HL-60/S4 treated with retinoic acid at 250 ng/mL for 4 days and 3 days (cell line): ENCODE measurements around the gene FAM32A.

Experiments used
- in situ Hi-C: fragments of 300-500 bp; cut with MboI; formaldehyde crosslinking; loops from 2 replicates; pipeline ENCODE4 v1.7.0; 2022; ENCODE audit warnings: low sequenced_read_pairs

Gene FAM32A

DNA sequence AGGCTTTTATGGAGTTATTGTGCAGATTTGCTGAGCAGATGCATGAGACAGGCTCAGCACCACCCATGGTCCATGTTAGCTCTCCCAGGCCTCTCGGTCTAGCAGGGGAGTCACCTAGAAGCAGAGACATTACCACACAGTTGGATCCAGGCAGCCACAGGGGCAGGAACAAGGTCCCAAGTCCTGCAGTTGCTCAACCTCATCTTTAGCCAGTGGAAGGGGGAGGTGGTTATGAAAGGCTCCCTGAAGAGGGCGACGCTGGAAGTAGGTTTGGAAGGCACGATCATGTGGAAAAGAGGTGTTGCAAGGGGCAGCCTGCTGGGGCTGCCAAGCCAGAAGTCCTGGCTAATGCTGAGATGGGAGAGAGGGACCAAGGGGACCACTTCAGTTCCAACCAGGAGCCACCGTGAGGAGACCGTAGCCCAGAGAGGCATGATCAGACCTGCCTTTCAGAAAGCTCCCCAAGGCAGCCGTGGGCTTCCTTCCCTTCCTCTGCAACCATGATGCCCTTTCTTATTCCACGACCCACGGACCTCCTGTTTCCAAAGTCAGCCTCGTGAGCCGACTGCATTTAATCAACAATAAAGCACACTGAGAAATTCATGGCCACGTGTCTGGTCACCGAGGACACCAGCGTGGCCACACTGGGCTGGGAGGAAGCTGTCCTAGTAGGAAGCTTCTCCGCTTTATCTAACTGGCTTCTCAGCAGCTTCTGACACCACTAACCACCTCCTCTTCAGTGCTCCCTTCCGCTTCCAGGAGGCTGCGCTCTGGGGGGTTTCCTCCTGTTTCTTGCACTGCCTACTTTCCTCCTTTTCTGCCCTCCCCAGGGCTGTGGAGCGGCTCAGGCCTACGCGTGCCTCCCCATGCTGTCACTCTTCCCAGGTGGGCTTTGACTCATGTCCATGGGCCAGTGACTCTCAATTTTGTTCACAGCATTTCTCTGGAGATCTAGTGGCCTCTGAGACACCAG is 15.1 kb downstream of the FAM32A start:
- in situ Hi-C loops: no loop called here

DNA sequence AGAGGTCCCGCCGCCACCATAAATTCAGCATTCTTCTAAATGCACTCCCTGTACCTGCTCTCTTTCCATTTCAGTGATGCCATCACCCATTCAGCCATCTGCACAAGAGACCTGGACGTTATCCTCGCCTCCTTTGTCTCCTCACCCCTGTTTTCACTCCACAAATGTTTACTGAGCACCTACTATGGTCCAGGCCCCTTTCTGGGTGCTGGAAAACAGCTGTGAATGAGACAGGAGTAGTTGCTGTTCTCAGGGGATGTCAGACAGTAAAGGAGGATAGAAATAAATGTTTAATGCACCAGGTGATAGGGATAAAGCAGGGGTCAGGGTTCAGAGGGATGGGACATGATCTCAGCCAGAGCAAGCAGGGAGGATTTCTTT is 15.8 kb downstream of the FAM32A start:
- in situ Hi-C loops: no loop called here

DNA sequence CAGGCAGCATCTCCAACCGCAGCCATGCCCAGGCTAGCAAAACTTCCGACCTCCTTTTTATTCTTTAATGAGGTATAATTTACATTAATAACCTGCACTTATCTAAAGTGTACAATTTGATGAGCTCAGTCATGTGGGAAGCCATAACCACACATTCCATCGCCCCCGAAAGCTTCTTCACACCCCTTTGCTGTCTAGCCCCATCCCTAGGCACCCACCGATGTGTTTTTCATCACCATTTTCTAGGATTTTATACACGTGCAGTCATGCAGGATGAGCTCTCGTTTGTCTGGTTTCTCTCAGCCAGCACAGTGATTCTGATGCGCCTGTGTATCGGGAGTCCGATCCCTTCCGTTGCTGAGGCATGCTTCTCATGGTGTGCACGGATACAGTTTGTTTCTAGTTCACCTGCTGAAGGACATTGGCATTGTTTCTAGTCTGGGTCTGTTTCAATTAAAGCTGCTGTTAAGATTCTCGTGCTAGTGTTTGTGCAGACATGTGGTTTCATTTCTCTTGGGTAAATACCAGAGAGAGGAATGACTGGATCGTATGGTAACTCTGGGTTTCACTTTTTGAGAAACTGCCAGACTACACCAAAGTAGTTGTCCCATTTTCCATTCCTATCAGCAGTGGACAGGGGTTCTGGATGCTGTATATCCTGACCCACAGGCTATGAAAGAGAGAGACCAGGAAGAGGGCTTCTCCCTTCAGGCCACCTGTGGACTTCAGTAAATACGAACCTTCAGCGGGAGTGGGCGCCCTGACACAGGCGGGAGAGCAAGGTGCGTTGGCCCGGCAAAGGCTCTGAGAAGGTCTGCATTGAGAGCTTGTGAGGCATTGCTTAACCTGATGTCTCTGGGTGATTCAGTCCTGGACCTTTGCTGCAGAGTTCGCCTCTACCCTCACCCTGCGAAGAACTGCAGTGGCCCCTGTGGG is 17.4 kb downstream of the FAM32A start:
- in situ Hi-C loops: no loop called here

DNA sequence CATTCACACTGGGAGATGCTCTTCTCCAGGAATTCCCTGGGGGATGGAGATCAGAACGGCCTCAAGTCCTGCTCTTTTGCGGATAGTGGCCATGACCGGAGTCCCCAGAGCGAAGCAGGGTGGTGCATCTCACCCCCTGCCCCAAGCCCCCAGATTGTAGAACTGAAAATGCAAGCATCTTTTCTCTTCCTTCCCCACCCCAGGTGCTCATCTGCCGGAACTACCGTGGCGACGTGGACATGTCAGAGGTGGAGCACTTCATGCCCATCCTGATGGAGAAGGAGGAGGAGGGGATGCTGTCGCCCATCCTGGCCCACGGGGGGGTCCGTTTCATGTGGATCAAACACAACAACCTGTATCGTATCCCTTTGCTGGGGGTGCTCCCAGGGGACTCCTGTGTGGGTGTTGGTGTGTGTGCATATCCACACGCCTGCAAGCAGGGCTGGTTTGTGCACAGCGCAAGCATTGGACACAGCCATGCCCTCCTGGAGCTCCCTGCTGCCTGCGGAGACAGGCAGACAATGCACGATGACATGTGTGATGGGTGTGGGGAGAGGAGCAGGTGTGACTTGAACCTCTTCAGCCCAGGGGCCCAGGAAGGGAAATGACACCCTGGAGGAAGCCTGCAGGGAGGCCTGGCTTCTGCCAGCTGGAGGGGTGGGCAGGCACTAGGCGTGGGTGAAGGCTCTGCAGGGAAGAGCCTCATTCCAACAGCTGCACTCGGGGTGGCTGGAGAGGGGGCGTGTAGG is 18.2 kb downstream of the FAM32A start:
- in situ Hi-C loops: no loop called here

DNA sequence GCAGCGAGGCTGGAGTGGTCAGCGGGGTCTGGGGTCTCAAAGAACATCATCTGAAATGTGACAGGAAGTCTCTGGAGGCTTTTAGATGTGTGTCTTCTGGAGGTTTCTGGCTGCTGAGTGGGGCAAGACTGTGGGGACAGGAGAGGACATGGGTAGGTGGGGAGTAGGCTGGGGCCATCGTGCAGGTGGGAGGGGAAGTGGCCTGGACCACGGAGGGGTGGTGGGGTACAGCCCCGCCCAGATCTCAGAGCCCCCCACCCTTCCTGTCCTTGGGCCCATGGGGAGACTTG is 18.7 kb downstream of the FAM32A start:
- in situ Hi-C loops: no loop called here

DNA sequence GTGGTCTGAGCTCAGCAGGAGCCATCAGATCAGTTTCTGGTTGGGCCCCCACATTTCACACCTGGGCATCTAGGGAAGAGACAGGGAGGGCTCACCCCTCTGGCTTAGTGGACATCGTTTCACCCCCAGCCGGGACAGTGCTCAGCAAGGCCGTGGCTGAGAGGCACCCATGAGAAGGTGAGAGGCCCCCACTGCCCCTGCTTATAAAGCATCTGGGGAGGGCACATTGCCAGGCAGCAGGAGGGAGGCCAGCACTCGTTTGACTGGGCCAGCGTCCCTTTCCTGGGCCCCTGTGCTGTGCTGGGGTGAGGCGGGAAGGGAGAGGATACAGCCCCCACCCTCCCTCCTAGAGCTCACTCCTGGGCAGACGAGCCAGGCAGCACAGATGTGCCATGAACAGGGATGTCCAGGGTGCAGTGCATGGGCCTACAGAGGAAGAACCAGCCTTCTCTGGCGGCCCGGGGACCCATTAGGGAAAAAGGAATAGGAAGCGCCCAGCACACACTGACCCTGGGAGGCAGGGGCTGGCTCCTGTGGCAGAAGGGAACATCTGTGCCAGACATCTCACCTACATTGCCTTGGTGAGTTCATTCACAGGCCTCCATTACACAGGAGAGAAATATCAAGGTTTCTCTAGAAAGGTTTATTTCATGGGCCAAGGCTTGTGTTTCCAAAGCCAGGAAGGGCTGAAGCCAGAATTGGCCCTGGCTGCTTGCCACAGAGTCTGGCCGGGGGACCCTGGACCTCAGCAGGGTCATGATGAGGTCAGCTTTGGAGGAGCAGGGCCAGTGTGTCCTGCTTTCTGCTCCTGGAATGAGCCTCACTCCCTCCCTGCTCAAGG is 20.2 kb downstream of the FAM32A start:
- in situ Hi-C loops: no loop called here

DNA sequence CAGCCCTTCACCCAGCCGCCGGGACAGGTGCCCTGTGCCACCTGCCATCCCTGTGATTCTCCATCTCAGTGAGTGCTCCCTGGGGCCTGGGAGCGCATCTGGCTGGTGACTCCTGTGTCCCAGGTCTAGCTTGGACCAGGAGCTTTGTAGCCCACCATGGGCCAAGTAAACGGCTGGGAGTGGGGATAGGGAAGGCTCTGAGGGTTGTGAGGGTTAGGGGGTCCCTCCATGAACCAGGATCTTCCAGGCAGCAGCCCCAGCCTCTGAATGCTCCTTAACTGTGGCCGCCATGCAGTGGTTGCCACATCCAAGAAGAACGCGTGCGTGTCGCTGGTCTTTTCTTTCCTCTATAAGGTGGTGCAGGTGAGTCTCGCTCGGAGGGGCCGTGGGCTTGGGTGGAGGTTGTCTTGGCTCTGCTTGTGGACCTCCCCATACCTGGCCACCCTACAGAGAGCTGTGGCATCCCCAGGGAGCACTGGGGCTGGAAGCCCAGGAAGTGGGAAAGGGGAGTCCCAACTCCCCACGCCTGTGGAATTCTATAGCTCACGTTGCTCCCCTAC is 20.9 kb downstream of the FAM32A start:
- in situ Hi-C loops: no loop called here

DNA sequence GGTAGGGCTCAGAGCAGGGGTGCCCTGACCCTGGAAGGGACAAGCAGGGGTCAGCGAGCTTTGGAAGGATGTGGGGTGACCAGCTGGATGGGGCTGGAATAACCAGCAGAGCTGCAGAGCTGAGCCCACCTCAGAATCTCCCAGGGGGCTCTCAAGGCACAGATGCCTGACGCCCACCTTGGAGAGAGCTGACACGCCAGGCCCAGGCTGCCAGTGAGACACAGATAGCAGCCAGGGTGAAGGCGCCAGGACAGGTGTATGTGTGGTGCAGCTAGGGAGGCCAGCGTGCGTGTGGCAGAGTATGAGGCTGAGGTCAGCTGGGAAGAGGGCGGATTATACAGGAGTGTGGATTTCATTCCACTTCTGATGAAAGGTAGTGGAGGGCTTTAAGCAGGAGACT is 21.4 kb downstream of the FAM32A start:
- in situ Hi-C loops: no loop called here

DNA sequence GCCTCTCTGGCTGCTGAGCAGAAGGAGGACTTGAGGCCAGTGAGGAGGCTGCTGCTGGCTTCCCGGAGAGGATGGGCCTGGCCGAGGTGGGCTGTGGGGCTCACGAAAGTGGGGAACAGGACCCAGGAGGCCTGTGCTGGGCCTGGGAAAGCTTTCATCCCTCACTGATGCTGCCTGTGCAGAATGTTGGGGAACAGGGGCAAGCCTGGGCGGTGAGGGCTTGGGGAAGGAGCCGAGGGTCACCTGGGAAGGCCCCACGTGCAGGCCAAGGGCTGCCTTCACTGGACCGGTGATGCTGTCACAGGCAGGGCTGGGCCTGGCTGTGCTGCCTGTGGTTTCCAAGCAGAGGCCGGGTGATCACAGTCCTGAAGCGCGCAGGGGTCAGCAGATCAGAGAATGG is 21.9 kb downstream of the FAM32A start:
- in situ Hi-C loops: no loop called here

DNA sequence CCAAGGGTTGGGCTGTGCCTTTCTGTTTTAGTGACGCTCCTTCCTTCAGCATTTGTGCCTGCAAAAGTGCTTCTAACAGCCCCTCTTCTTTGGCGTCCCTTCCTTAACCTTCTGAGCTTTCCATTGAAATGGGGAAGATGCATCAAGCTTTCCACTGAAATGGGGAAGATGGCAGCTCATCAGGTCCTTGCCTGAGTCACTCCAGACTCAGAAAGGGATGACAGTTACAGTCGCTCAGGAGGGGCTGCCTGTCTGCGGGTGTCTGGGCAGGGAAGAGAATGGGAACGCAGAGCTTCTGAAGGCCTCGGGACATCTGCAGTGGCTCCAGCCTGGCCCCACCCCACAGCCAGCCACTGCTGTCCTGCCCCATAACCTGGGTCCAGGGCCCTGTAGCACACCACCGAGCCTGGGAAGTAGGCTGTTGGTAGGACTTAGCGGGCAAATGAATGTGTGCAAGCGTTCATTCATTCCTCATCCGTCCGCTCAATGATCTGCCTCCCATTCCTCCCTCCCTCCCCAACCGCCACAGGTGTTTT is 22.3 kb downstream of the FAM32A start:
- in situ Hi-C loops: no loop called here

DNA sequence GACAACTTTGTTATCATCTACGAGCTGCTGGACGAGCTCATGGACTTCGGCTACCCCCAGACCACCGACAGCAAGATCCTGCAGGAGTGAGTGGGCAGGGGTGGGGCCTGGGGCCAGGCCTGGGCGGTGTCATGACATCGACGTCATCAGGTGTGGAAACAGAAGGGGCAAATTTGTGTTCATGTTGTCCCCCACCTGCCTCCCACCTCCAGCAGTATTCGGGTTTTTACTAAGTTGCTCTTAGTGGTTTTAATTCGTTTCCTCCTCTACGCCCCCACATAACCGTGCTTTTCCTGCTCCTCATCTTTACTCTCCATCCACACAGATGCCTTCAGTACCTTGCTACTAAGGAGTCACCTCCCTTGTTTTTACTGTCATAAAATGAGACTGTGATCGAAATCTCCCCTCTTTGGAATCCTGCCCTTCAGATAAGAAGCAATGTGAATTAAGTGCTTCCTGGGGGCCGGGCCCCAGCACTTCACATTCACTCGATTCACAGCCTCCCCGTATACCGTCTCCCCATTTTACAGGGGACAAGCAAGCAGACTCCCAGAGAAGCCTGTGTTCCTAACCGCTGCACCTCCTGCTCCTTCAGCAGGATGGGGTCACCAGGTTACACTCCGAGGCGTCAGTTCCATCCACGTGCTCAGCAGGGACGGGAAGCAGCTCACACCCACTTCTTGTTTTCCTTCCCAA is 23.0 kb downstream of the FAM32A start:
- in situ Hi-C loops: no loop called here

DNA sequence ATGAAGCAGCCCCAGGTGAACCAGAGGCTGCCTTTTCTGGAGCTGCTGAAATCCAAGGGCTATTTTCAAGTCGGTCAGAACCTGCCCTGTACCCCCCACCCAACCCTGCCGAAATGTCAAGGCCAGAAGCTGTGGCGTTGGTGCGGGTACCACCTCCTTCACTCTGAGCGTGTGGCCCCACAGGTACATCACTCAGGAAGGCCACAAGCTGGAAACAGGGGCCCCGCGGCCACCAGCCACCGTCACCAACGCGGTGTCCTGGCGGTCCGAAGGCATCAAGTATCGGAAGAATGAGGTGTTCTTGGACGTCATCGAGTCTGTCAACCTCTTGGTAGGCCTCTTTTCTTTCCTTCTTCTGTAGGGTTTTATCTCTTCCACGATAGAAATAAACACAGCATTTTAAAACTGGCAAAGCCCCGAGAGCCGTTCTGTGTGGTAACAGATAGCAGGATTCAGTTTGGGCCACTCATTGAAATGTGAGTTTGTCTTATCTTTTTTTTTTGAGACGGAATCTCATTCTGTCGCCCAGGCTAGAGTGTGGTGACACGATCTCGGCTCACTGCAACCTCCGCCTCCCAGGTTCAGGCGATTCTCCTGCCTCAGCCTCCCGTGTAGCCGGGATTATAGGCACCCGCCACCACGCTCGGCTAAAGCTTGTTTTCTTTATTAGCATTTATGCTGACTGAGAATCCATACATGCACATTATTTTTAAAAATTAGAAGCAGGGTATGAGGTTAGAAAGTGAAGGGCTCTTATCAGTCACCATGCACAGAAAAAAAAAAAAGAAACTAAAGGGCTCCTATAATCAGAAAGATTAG is 23.8 kb downstream of the FAM32A start:
- in situ Hi-C loops: no loop called here

DNA sequence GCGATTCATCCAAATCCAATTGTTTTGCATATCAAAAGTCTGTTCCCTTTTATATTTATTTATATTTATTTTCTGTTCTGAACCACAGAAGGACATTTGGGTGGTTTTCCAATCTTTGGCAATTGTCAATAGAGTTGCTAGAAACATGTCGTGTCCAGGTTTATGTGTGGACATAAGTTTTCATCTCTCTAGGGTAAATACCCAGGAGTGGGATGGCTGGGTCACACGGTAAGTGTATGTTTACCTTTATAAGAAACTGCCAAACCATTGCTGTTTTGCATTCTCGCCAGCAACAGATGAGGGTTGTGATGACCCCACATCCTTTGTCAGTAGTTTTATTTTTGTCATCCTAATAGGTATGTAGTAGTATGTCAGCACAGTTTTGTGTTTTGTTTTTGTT is 25.0 kb downstream of the FAM32A start:
- in situ Hi-C loops: no loop called here

DNA sequence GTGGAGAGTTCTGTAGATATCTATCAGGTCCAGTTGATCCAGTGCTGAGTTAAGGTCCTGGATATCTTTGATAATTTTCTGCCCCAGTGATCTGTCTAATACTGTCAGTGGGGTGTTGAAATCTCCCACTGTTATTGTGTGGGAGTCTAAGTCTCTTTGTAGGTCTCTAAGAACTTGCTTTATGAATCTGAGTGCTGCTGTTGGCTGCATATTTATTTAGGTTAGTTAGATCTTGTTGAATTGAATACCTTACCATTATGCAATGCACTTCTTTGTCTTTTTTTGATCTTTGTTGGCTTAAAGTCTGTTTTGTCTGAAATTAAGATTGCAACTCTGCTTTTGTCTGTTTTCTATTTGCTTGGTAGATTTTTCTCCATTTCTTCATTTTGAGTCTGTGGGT is 27.9 kb downstream of the FAM32A start:
- in situ Hi-C loops: no loop called here

DNA sequence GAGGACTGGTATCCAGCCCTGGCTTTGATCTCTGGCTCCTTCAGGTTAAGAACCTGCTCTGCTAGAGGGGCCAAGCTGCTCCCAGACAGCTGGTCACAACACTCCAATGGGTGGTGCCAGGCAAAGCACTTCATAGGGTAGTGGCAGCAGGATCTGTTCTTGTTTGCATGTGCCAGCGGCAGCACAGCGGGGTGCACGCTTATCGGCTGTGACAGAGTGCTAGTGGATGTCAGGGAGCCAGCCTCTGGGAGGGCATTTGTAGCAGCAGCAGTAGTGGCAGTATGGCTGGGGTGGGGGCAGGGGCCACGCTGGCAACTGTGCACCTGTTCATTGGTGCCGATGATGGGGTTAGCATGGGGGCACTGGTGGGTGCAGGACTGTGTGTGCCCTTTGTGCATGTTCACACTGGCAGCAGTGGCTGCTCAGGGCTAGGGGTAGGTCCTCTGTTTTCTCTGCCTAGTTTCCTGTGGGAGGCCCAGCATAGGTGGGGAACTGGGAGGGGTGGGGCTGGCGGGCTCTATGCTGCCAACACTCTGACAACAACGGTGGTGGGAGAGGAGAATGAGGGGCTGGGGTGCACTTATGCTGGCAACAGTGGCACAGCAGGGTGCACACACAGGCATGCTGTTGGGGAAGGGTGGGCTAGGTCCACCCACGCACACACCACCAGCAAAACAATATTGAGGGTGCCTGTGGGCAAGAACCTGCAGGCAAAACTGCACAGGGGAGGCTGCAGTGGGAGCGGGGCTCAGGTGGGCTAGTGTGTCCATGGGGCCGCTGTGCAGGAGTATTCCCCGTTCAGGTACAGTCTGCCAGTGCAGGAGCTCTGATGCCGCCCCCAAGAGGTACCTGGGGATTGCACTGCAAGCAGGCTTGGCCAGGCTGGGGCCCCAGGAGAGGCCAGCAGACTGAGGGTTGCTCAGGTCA is 31.8 kb downstream of the FAM32A start:
- in situ Hi-C loops: no loop called here

DNA sequence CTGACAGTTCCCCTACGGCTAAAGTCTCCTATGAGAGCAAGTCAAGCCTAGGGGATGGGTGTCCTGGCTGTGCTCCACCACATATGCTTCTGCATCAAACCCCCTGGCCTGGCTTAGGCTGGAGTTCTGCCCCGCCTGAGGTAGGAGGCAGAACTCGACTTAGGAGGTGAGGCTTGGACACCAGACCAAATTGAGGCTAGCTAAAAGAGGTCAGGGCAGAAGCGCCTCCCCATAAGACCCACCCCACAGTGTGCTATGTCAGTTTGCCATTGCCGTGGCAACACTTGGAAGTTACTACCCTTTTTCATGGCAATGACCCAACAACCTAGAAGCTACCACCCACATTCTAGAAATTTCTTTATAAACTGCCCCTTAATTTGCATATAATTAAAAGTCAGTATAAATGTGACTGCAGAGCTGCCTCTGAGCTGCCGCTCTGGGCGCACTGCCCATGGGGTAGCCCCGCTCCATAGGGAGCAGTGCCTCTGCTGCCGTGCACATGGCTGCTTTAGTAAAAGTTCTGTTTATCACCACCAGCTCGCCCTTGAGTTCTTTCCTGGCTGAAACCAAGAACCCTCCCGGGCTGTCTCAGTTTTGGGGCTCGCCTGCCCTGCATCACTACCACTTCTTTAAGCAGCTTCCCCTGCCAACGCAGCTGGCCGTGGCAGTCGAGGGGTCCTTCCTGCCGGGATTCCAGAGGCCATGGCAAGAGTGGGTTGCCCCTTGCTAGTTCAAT is 32.7 kb downstream of the FAM32A start:
- in situ Hi-C loops: no loop called here

DNA sequence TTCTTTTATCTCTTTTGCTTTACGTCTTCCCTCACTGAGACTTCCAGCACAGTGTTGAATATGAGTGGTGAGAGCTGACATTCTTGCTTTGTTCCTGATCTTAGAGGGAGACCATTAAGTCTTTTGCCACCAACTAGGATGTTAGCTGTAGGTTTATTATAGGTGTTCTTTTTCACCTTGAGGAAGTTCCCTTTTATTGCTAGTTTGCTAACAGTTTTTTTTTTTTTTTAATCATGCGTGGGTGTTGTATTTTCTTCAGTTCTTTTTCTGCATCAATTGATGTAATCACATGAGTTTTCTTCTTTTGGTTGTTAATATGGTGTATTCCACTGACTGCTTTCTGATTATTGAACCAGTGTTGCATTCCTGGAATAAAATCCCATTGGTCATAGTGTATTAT is 33.6 kb downstream of the FAM32A start:
- in situ Hi-C loops: no loop called here
